ENCODE results near the gene SLC25A36.
"Not testable (repeated sequence)": the region's sequence is repeated elsewhere in the genome, so short reads cannot be mapped to it uniquely, and the experiment has no call there.

The SLC25A36 gene

GRCh38 chr3:141000027-141000663 lies 58.5 kb downstream of the SLC25A36 start:
- DNase-seq, result peak in 1 of 2 experiments; percentile 42

- DNase-seq, result no peak
Measured at GRCh38 chr3:141000686-141001085, 59.0 kb downstream of the SLC25A36 start.

GRCh38 chr3:141006344-141006743 lies 64.7 kb downstream of the SLC25A36 start:
- no peak for DNase-seq

- DNase-seq, result no peak
Measured at GRCh38 chr3:141009496-141009895, 67.9 kb downstream of the SLC25A36 start.

DNA sequence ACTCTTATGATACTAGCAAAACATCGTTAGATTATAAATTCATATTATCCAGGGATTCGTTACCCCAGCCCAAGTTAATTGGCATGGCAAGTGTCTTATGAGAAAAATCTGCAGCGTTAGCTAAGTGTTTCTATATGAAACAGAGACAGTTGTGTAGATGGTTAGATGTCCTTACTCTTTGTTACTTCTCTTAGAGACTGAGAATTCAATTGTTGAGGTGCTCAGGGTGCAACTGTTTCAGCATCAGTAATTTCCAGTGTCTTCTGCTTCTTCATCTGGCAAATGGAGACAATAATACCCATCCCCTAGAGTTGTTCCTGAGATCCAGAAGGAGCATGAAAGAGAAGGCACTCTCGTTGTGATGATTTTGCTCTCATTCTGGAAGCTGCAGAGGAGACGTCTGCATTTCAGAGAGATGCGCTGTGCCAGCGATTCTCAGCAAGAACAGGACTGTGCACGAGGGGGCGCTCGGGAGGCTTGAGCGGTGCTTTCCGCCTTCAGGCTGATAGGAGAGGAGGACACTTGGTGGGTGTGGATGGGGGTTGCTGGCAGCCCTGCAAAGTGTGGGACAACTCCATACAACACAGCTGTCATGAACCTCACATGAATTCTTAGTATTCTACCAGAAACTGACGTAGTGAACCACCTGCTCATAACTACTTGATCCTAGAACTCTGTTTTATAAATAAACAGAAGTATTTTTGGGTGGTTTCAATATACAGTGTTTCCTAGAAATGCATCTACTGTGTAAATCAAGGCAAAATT lies 69.8 kb downstream of the SLC25A36 start:
- peak; percentile 21 to 52 for DNase-seq

GRCh38 chr3:141011997-141012262 lies 70.3 kb downstream of the SLC25A36 start:
- DNase-seq, result no peak

DNA sequence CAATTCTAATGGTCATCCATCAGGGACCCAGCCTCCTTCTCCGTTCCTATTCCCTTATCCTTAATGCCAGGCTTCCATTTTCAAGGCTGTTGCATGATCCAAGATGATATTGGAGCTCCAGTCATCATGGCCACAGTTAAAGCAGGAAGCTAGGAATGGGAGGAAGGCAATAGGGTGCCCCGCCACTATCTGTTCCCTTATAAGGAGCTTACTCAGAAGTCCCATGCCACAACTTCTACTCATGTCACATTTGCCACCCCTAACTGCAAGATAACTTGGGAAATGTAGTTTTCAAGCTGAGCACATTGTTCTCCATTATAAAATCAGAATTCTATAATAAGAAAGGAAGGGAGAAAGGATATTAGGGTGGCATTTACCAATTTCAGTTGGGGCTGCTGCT lies 70.9 kb downstream of the SLC25A36 start:
- no peak for DNase-seq

GRCh38 chr3:141015481-141015880 lies 73.8 kb downstream of the SLC25A36 start:
- DNase-seq, result no peak

GRCh38 chr3:141017366-141018322 lies 76.0 kb downstream of the SLC25A36 start:
- not testable (repeated sequence) for DNase-seq

GRCh38 chr3:141019244-141019643 lies 77.6 kb downstream of the SLC25A36 start:
- DNase-seq, result no peak

GRCh38 chr3:141020143-141020830 lies 78.7 kb downstream of the SLC25A36 start:
- DNase-seq, result no peak

GRCh38 chr3:141021261-141021660 lies 79.6 kb downstream of the SLC25A36 start:
- no peak for DNase-seq

All from SW 1271 (cell line).